Large intestine (tissue), 3 donors: ENCODE measurements around the gene CDK19. TPM values are rescaled to one million over a fixed set of nuclear protein-coding genes. Genes with fewer than 3 reads are reported as not detected.

Experiments
- DNase-seq, 2 donors: peaks; one replicate each; pipeline versions ENCODE4 v3.0.0 to v3.0.0-alpha.2; 2013
- H3K27ac ChIP-seq: one replicate; pipeline ENCODE4 v1.5.1; 2013; ENCODE audit warnings: low read length
- H3K27me3 ChIP-seq: 2 replicates; pipeline ENCODE4 v1.6.1; 2013; ENCODE audit warnings: low read length; ENCODE audit not compliant: control insufficient read depth, insufficient read depth
- H3K36me3 ChIP-seq: 2 replicates; pipeline ENCODE4 v1.6.1; 2013; ENCODE audit warnings: low read length; ENCODE audit not compliant: control insufficient read depth, insufficient read depth
- H3K4me1 ChIP-seq: one replicate; pipeline ENCODE4 v1.6.1; 2013; ENCODE audit warnings: low read length; ENCODE audit not compliant: control insufficient read depth, insufficient read depth
- H3K4me3 ChIP-seq: one replicate; pipeline ENCODE4 v1.5.1; 2013; ENCODE audit warnings: low read length
- H3K9me3 ChIP-seq: one replicate; pipeline ENCODE4 v1.6.1; 2013; ENCODE audit warnings: mild to moderate bottlenecking, low read depth, low read length, moderate library complexity; ENCODE audit not compliant: control insufficient read depth
- WGBS: methylation state at CpG from one replicate; pipeline ENCODE4 v1.1.5; 2013; ENCODE audit warnings: low lambda C conversion rate; ENCODE audit not compliant: insufficient coverage; 5-methylcytosine and 5-hydroxymethylcytosine counted together
- polyA plus RNA-seq: library from polyadenylated mRNA; unstranded; fragments of 120-200 nt; gene quantifications from one replicate; pipeline ENCODE4 v1.2.1, GENCODE V29; 2013

CDK19 gene
- polyA plus RNA-seq, 1 donor, result 18.3 TPM

DNA sequence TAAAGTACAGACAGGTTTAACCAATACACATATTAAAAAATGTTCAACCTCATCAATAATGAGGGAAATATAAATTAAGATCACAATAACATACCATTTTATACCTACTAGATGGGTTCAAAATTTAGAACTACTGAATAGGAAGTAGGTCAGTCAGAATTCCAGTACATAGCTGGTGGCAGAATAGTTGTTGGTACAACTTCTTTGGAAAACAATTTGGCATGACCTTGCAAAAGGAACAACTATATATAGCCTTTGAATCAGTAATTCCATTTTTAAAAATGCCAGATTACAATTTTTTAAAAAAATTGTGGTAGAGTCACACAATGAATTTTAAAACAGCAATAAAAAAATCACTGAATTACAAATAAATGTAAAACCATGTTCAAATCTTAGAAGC, 165.6 kb downstream of the CDK19 start:
- Histone ChIP-seq H3K27me3 (no peaks in the 10 kb centered on the region), H3K9me3 (peaks cover 13% of the 10 kb centered on the region), H3K4me3 (no peak overlapping the region), H3K36me3 (peaks cover 15% of the 10 kb centered on the region), H3K27ac (no peak overlapping the region), H3K4me1 (no peaks in the 10 kb centered on the region)
- DNase-seq, result no peak

DNA sequence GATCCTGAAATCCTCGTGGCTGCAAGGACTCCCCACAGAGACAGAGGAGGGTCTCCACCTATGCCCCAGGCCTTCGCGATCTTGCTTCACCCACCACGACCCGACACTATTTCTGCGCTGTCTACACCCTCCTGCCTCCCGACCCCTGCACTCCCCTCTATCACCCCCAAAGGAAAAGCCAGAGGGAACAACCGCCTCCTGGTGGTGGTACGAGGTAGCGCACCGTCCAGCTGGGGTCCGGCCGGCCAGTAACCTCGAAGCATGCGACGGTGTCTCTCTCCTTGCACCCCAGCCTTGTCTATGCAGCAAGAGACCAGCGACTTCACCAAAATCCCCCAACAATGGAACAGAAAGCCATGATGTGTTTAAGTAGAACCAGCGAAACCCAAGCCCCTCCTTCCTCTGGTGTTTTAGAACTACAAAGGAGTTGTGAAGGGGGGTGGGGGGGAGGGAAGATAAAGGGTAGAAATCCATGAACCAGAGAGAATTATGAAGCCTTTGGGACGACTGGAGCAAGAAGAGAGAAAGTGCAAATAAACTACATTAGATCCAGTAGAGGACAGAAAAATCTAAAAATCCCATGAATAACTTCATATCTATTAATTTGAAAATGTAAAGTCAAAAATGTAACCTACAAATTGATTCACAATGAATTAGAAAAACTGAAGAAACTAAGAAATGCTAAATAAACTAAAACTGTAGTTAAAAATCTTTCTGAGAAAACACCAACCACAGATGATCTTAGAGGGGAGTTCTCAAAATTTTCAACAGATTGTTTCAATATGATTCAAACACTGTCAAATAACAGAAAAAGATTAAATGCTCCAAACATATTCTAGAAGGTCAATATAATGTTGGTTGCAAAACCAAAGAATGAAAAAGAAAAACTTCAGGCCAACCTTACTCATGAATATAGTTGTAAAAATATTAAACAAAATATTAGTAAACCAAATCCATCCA, 168.0 kb downstream of the CDK19 start:
- Histone ChIP-seq H3K9me3 (peaks cover 13% of the 10 kb centered on the region), H3K4me3 (no peak overlapping the region), H3K36me3 (peaks cover 15% of the 10 kb centered on the region), H3K27me3 (no peaks in the 10 kb centered on the region), H3K4me1 (no peaks in the 10 kb centered on the region), H3K27ac (no peak overlapping the region)
- no CpG with 5 or more reads among the region's 19 CpGs for WGBS
- DNase-seq, result no peak

- Histone ChIP-seq H3K36me3 (peaks cover 15% of the 10 kb centered on the region), H3K27me3 (no peaks in the 10 kb centered on the region), H3K4me1 (no peaks in the 10 kb centered on the region), H3K27ac (no peak overlapping the region), H3K4me3 (no peak overlapping the region), H3K9me3 (peaks cover 13% of the 10 kb centered on the region)
- WGBS, result no CpG with 5 or more reads among the region's 17 CpGs
- DNase-seq, result no peak
Measured at GRCh38 chr6:110646419-110646698, 168.9 kb downstream of the CDK19 start.

GRCh38 chr6:110645685-110646418, 169.4 kb downstream of the CDK19 start:
- Histone ChIP-seq H3K9me3 (peaks cover 13% of the 10 kb centered on the region), H3K4me3 (no peak overlapping the region), H3K4me1 (no peaks in the 10 kb centered on the region), H3K36me3 (peaks cover 15% of the 10 kb centered on the region), H3K27me3 (no peaks in the 10 kb centered on the region), H3K27ac (no peak overlapping the region)
- 95% methylated on average over 12 of the region's 62 CpGs for WGBS
- no peak for DNase-seq

GRCh38 chr6:110643175-110643574, 172.1 kb downstream of the CDK19 start:
- no peaks in the 10 kb centered on the region for H3K27me3 ChIP-seq
- no peak for DNase-seq
- peaks cover 13% of the 10 kb centered on the region for H3K9me3 ChIP-seq
- WGBS, result 100% methylated on average over 1 of the region's 2 CpGs
- H3K36me3 ChIP-seq, result peaks cover 16% of the 10 kb centered on the region
- no peaks in the 10 kb centered on the region for H3K4me1 ChIP-seq
- H3K4me3 ChIP-seq, result no peak overlapping the region
- H3K27ac ChIP-seq, result no peak overlapping the region

DNA sequence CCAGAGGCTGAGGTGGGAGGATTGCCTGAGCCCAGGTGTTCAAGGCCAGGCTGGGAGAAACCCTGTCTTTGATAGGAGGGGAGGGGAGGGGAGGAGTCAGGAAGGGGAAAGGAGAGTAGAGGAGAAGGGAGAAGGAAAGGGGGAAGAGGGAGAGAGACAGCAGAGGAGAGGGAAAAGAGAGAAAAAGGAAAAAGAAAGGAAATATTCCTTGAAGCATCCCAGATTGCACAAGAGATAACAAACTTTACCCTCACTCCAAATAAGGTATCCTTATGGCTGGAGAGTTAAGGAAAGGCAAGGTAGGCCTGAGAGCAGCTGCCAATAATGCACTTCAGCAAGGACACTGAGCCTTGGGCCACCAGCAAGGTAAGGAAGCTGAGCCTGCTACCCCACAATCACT, 172.6 kb downstream of the CDK19 start:
- H3K27ac ChIP-seq, result no peak overlapping the region
- H3K4me1 ChIP-seq, result no peaks in the 10 kb centered on the region
- no peaks in the 10 kb centered on the region for H3K27me3 ChIP-seq
- DNase-seq, result no peak
- H3K36me3 ChIP-seq, result peaks cover 18% of the 10 kb centered on the region
- no peak overlapping the region for H3K4me3 ChIP-seq
- peaks cover 13% of the 10 kb centered on the region for H3K9me3 ChIP-seq

- H3K27ac ChIP-seq, result no peak overlapping the region
- H3K9me3 ChIP-seq, result no peaks in the 10 kb centered on the region
- peaks cover 2% of the 10 kb centered on the region for H3K36me3 ChIP-seq
- no peaks in the 10 kb centered on the region for H3K4me1 ChIP-seq
- WGBS, result 100% methylated on average over 1 of the region's 2 CpGs
- H3K27me3 ChIP-seq, result no peaks in the 10 kb centered on the region
- DNase-seq, result no peak
- no peak overlapping the region for H3K4me3 ChIP-seq
Measured at GRCh38 chr6:110636781-110637180, 178.5 kb downstream of the CDK19 start.

- Histone ChIP-seq H3K9me3 (no peaks in the 10 kb centered on the region), H3K36me3 (peaks cover 2% of the 10 kb centered on the region), H3K27me3 (no peaks in the 10 kb centered on the region), H3K27ac (no peak overlapping the region), H3K4me1 (no peaks in the 10 kb centered on the region), H3K4me3 (no peak overlapping the region)
- 60% methylated on average over 1 of the region's 1 CpG for WGBS
- DNase-seq, result no peak
Measured at GRCh38 chr6:110635096-110635495, 180.2 kb downstream of the CDK19 start.

DNA sequence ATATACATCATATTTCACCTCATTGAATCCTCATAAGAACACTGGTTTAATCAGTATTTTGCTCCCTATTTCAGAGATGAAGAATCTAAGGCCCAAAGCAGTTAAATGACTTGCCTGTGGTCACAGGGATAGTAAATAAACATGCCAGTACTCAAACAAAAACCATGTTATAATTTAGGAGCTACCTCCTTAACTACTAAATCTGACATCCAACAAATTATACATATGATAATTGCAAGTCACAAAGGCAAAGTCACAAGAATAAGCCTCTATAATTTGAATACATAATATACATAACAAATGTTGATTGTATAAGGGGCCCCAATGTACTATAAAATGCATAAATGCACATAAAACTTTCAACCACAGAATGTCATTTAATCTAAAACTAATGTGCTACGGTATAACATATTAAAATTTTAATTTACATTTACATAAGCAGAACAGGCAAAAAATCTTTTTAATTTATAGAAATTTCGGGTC, 181.5 kb downstream of the CDK19 start:
- Histone ChIP-seq H3K9me3 (no peaks in the 10 kb centered on the region), H3K27me3 (no peaks in the 10 kb centered on the region), H3K4me3 (no peak overlapping the region), H3K4me1 (no peaks in the 10 kb centered on the region), H3K36me3 (peaks cover 6% of the 10 kb centered on the region), H3K27ac (no peak overlapping the region)
- DNase-seq, result no peak
- 90% methylated on average over 2 of the region's 2 CpGs for WGBS

DNA sequence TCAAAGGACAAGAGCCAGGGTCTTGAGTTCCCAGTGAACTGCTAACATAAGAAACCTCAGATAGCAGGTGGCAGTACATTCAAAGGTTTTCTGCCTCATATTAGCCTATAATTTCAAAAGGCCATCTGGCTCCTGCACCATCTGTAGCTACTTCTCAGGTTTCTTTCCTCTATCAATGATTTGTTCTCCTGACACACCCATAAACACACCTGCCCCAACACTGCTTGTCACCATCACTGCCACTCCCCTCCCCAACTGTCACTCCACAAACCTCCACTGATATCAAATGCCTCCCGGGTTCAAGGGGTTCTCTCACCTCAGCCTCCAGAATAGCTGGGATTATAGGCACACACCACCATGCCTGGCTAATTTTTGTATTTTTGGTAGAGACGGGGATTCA, 186.1 kb downstream of the CDK19 start:
- Histone ChIP-seq H3K4me3 (no peak overlapping the region), H3K27me3 (no peaks in the 10 kb centered on the region), H3K27ac (no peak overlapping the region), H3K9me3 (no peaks in the 10 kb centered on the region), H3K36me3 (peaks cover 6% of the 10 kb centered on the region), H3K4me1 (no peaks in the 10 kb centered on the region)
- WGBS, result no CpG with 5 or more reads among the region's 2 CpGs
- DNase-seq, result peak in 1 of 2 donors; percentile 26
